ENCODE results near the gene LCE3E.
"Not testable (repeated sequence)": the region's sequence is repeated elsewhere in the genome, so short reads cannot be mapped to it uniquely, and the experiment has no call there.

Gene LCE3E, protein sequence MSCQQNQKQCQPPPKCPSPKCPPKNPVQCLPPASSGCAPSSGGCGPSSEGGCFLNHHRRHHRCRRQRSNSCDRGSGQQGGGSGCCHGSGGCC

DNA sequence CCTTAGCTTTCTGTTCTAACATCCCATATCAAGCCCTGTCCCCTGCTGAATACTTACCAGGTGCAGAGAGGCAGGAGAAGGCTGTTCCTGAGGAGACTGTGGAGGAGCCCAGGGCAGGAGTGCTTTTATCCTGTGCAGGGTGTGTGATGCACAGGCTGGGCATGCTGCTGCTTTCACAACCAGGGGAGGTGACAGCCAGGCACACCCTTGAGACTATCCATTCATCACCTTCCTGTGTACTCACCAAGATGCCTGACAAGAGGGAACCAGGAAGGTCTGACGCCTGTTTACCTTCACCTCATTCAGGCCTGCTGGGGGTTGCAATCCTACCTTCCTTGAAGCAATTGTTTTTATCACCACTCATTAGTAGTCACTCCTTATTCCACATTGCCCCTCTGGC lies at the start of gene LCE3E:
Gene LCE3E (minus strand): TSS at position 100 of the 400 bp plus-strand sequence. CDS start 572 bp downstream, outside the sequence.
- no peak for DNase-seq

DNA sequence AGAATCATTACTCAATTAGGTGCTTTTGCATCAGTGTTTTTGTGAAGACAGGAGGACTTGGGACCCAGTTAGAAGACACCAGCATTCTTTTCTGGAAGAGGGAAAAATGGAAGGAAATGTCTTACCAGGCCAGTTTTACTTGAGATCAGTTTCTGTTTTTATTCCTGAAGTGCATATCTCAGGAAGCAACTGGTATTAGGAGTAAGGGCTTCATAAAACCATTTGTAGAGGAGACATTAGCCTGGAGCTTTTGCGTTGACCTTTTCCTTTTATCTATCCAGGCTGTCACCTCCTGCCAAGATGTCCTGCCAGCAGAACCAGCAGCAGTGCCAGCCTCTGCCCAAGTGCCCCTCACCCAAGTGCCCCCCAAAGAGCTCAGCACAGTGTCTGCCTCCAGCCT lies 46.9 kb upstream of the LCE3E start, which contains the start of gene LCE3B:
Gene LCE3B (plus strand): TSS at position 301 of the 400 bp plus-strand sequence. CDS start 0 bp downstream, at position 301.
- no peak for DNase-seq

DNA sequence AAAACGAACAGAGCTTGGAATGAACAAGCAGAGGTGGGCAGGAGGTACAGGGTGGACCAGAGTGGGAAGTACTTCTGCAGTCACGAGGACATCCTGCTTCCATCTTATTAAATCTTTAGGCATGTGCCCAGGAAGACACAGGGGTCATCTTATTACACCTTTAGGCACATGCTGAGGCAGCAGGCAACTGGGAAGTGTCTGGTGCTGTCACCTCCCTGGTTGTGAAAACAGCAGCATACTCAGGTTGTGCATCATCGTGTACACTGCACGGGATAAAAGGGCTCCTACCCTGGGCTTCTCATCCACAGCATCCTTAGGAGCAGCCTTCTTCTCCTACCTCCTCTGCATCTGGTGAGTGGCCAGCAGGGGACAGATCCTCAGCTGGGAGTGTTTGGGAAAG lies 33.4 kb upstream of the LCE3E start, which contains the start of gene LCE3C:
Gene LCE3C (plus strand): TSS at position 301 of the 400 bp plus-strand sequence. CDS start 498 bp downstream, outside the sequence.
- no peak for DNase-seq

DNA sequence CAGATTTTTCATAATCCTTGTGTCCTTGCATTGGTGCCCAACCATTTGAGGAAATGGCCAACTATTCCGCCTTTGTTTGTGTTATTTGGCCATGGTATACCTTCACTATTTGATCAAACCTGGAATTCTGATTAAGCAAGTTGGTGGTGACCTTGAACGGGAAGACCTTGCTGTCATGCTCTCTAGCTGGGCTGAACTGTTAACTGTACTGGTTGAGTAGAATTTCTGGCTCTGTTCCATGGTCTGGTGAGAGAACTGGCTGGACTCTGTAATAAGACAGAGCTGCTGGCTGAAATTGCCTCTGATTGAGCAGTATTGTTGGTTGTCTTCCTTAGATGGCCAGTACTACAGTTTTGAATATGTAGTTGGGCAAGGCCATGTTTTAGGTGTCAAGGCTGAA lies 30.4 kb upstream of the LCE3E start:
- DNase-seq = no peak

DNA sequence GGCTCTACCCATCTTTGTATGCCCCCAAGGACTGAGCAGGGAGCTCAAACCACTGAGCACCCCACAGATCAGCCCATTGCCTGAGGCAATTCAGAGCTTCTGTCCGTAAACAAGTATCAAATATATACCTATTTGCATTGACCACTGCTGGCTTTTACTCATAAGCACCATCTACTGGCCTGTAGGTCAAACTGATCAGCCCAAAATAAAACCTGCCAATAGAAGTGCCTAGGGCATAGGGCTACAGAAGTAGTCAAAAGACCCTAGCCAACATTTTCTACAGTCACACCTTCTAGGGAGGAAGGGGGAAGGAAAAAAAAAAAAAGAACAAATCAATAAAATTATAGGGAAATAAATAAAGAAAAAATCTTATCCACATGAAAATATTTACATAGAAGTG lies 19.0 kb upstream of the LCE3E start:
- no peak for DNase-seq

DNA sequence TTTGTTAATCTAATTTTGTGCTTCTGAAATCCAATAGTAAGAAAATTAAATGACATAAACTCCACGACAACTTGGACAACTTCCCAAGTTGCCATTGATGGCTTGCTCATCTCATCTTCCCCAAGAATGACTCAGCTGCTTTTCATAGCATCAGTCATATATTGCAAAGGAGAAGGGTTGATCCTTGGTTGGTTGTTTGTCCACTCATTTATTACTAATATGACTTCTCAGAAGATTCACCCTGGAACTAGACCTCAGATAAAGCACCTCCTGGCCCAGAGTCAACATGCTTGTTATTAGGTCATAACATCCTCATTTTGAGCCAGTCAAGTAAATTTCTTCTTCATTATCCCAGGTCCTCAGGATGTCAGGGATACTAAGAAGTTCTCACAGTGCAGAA lies 16.1 kb upstream of the LCE3E start:
- no peak for DNase-seq

DNA sequence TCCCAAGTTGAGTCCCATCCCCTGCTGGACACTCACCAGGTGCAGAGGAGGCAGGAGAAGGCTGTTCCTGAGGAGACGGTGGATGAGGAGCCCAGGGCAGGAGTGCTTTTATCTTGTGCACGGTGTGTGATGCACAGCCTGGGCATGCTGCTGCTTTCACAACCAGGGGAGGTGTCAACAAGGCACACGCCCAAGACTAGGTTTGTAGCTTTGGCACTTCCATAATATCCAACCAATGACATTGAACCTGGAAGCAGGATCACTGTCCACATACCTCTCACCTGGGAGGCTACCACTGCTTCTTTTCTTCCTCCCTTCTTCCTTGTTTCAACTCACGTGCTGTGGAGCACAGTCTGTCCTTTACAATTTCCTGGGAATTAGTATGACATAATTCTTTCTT lies 13.9 kb upstream of the LCE3E start, which contains the start of gene LCE3D:
Gene LCE3D (minus strand): TSS at position 84 of the 400 bp plus-strand sequence. CDS start 580 bp downstream, outside the sequence.
- no peak for DNase-seq

DNA sequence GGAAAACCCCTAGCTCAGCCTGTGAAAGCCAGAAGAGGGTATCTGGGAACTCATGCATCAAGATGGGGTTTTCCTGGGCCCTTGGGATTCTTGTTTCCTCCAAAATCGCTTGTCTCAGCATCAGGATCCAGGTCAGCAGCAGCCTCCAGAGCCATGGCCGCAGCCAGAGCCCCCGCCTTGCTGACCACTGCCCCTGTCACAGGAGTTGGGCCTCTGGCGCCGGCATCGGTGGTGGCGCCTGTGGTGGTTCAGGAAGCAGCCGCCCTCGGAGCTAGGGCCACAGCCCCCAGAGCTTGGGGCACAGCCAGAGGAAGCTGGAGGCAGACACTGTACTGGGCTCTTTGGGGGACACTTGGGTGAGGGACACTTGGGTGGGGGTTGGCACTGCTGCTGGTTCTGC lies 12.9 kb upstream of the LCE3E start:
- not testable (repeated sequence) for DNase-seq

DNA sequence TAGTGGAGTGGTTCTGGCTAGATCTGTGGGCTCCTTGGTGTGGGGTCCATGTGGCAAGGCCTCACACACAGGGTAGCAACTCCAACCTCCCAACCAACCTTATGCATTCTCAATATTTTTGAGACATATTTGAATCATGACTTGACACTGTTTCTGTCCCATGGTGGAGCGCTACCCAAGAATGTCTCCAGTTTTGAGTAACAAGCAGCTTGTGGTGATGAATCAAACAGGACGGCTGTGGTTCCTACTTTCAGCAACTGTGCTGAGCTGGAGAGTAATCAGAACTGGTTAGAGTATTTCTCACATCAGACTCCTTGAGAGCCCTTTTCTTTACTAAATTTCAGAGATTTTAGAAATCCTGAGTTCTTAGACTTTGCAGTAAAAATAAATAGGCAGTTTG lies 10.6 kb upstream of the LCE3E start:
- no peak for DNase-seq

DNA sequence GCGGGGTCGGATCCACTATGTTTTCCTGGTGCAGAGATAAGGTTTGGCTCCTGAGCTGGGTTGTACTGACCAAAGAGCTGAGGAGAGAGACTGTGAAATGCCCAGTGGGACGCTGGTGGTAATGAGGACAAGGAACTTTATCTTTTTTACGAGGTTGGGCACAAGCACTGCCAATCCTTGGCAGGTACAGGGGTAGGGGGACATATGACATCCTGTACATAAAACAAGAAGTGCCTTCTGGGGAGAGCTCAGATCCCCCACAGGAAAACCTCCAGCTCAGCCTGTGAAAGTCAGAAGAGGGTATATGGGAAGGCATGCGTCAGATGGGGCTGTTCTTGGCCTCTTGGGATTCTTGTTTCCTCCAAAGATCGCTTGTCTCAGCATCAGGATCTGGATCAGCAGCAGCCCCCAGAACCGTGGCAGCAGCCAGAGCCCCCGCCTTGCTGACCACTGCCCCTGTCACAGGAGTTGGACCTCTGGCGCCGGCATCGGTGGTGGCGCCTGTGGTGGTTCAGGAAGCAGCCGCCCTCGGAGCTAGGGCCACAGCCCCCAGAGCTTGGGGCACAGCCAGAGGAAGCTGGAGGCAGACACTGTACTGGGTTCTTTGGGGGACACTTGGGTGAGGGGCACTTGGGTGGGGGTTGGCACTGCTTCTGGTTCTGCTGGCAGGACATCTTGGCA lies 905 bp downstream of the LCE3E start:
- DNase-seq = no peak

DNA sequence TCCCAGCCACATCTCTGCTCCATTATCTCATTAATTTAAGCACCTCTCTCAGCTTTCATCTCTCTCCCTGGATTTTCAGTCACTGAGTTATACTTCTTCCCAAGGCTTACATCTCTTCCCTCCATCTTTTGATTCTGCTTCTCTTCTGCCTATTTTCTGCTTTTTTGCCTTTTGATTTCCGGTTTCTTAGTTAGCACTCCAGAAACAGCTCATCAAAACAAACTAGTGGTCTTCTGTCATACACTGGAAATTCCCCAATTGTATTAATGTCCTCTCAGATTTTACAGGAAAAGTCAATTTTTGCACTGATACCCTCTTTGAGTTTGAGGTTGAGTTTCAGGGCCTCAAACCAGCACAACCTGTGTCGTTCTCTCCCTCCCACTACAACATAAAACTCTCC lies 1.5 kb downstream of the LCE3E start:
- no peak for DNase-seq

DNA sequence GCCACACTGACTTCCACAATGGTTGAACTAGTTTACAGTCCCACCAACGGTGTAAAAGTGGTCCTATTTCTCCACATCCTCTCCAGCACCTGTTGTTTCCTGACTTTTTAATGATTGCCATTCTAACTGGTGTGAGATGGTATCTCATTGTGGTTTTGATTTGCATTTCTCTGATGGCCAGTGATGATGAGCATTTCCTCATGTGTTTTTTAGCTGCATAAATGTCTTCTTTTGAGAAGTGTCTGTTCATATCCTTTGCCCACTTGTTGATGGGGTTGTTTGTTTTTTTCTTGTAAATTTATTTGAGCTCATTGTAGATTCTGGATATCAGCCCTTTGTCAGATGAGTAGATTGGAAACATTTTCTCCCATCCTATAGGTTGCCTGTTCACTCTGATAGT lies 18.2 kb downstream of the LCE3E start:
- DNase-seq = not testable (repeated sequence)

DNA sequence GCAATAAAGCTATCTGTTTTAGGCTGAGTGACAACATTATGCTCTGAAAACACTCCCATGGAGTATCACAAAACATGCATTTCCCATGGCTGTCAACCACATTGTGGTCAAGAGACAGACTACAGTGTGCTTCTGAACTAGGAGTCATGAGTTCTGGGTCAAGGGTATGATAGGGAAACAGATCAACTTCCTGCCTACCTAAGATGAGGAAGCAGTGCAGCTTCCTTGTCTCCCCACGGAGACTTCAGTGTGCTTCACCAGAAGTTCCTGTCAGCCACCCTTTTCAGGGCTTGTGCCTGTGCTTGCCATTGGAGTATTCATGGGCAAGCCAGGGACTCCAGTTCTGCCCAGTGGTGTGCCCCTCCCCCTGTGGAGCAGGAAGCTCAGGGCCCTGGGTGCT lies 19.9 kb downstream of the LCE3E start:
- DNase-seq = no peak

DNA sequence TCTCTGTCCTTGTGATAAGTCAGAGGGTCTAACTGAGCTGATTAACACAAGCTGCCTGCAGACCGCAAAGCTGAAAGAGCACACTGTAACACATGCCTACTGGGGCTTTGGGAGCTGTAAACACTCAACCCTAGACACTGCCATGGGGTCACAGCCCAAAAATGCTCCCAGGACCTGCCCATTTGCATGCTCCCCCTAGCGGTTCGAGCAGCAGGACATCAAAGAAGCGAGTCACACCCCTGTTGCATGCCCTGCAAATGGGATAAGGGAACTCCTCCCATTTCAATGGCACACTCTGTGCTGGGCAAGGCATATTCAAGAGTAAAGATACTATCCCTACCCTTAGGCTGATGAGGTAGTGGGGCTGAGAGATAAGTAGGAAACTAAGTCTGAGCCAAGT lies 22.8 kb downstream of the LCE3E start:
- no peak for DNase-seq

DNA sequence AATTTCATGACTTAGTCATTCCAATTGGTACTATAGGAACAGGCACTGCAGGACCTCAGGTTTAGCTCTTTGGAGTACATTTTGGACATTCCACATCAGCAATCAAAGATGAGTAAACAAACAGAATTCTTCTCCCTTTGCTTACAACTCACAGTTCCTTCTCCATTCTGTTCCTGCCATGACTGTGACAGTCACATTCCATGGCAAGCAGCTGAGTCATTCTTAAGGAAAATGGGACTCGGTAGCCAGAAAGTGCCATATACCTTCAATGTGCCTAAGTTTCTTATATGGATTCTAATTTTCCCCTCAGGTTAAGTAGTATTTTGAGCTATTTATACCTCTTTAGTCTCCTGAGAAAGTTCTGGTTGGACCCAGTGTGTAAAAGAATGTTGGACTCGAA lies 26.7 kb downstream of the LCE3E start:
- DNase-seq = no peak

DNA sequence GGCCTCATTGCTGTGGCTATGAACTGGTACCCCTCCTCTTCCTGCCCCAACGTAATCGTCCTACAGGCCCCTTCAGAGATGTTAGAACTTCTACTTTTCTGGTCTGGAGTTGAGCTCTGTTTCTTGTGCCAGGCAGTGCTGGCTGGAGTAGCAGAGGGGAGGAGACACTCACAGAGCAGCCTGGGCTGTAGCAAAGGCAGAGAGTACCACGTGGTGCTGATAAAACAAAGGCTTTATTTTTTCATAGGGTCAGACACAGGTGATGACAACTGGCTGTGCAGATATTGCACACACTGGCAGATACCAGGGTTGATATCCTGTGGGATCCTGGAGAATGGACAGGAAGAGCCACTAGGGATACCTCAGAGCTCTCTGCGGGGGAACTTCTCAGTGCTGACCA lies 29.1 kb downstream of the LCE3E start:
- DNase-seq = no peak

DNA sequence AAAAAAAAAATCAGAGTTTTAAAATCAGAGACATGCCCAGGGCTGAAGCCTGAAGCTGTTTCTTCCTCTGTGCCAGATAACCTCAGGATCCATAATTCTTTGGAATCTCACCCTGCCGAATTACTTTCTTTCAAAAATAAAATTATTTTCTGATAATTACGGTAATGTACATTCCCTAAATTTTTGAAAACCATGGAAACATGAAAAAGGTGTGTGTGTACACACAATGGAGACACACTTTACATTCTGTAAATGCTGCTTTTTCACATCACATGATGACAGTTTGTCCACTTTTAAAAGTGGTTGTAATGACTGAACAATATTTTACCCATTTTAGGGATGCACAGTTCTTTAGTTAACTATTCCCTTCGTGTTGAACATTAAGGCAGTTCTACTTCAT lies 30.8 kb downstream of the LCE3E start:
- no peak for DNase-seq

DNA sequence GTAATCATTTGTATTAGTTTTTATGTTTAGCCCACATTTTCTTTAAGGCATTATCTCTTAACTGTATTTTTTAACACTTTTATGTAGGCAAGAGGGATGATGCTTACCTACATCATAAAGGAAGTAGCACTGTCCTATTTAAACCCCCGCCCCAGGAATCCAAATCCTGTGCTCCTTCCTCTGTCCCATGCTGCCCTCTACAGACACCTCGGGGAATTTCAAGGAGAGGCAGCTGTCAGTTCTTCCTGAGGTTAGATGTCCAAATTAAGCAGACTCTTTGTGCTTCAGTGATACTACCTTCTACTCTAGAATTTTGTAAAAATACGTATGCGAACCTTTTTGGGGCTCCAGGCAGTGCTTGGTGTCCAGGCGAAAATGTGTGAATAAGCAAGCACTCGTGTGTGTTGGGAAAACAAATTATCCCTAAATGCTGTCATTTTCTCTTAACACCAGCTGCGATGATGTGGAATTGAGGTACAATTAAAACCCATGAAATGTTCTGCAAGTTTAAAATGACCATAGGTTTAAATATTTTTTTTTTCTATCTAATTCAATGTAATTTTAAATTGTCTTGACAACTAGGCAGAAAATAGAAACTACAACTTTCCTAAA lies 33.1 kb downstream of the LCE3E start:
- no peak for DNase-seq

DNA sequence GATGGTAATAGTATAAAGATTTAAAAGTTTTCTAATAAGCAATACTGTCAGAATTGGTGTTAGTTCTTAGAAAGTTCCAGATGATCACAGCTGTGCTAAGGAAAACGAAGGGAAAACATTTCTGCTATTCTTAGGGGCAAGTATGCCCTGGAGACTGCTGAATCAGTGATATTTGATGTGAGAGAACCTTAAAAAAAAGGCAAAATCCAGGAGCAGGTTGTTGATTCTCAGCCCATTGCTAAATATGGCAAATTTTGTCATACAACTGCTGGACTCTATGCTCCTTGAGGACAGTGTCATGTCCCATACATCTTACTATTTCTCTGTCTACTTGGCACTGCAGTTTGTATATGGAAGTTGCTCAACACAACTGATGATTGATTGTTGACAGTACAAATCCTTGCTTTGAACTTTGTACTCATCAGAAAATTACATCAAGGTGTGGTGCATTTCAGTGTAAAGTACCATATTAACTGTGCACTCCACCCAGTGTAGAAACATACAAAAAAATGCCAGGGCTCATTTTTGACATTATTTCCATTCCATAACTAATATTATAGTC lies 41.4 kb downstream of the LCE3E start:
- DNase-seq = no peak

DNA sequence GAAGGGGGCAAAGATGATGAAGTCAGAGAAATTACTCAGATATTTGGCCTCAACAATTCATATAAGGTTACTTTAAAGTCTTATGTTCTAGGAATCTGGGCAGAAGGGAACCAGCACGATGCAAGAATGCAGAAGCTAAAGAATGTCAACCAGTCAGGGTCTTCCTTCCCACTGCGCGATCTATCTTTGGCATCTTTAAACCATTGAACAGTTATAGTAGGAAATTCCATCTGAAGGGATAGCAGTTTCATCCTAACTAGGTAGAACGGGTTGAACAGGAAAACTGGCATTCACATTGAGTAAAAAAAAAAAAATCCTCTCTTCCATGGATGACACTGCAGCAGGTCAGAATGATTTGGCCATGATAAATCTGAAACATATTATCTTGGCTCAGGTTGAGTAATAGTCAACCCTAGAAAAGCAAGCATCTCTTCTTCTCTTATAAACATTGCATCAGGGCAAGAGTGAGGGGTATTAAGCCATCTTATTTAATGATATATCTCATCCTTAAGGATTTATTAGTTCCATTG lies 46.0 kb downstream of the LCE3E start:
- DNase-seq = no peak

DNA sequence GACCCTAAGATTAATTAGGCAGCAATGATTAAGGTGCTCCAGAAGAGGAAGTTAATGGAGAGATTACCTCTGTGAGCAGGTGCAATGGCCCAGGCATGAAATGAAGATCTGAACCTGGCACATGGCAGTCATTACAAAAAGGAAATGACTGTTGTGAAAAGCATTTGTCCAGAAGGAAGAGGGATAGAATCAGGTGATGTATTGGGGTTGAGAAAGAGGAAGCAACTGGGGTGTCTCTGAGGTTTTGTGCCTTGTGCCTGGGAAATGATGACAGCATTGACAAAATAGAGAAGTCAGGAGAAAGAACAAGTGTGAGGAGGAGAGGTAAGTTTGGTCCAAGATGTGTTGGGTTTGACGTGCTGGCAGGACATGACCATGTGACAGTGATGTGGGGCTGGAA lies 46.7 kb downstream of the LCE3E start:
- no peak for DNase-seq

DNA sequence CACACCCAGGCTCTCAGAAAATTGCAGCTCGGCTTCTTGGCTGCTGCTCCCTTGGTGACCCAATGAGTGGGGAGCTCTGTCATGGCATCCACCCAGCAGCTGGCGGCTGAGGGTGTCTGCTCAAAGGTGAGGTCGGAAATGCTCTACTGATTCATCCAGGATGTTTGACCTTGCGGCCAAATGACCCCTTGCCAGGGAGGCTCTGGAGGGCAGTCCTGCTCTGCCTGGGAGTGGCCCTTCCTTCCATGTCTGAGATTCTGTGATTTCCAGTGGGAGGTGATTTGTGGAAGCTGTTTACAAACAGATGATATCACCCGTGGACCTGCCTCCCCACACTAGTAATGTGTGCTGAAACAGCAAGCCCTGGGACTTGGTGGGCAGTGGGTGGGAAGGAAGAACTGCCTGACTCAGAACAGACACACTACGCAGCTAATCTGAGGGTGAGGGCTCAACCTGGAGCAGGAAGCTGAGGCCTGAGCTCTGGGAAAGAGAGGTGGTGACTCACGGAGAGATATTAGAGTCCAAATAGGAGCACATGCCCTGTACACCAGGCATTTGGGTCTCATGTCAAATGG lies 49.3 kb downstream of the LCE3E start:
- no peak for DNase-seq

DNA sequence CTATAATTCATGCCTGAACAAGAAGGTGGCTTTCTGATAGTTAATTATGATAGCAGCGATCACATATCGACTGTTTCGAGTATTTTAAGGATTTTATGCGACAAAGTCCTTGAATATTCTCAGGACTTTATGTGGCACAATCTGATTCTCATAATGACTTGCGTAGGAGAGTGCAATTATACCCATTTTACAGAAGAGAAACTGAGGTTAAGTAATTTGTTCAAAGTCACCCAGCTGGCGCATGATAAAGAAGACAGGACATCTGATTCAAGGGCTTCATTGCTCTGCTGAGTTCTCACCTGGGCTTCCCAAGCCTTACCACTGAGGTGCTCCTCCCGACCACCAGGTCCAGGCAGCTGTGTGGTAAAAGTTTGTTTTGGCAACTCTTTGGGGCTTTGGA lies 50.5 kb downstream of the LCE3E start:
- no peak for DNase-seq
